ENCODE data around the gene AHI1.

DNA sequence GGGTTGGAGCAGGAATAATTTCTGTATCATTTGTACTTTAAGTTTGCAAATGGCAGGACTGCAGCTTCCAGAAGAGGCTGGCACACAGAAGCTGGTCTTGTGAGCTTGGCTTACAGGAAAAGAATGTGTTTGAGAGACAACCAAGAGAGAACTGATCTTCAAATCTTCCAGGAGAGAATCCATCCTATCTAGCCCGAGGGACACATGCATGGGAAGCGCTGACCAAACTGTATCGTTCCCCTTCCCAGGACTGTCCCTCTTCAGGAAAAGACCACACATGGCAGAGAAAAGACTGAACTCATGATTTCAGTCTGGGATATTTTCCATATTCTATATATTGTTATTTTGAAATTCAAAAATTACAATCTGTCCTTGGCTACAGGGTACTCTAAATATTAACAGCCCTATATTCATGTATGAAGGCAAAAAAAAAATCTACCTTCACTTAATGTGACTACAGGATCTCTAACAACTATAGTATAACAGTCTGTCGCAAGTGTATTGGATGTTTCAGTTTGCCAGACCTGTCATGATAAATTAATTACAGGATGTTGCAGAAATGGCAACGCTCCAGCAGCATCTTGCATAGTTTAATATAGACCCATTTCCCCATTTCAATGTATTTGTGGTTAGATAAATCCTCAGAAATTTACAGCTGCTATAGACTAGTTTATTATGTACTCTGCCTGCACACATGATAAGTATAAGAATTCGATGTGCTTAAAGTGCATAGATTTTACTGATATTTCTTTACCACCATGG is 217.0 kb downstream of the AHI1 start:
- TF ChIP-seq POLR2A (IDR thresholded peaks at IDR 0.05): no peak
- TF ChIP-seq, protein P1, sequence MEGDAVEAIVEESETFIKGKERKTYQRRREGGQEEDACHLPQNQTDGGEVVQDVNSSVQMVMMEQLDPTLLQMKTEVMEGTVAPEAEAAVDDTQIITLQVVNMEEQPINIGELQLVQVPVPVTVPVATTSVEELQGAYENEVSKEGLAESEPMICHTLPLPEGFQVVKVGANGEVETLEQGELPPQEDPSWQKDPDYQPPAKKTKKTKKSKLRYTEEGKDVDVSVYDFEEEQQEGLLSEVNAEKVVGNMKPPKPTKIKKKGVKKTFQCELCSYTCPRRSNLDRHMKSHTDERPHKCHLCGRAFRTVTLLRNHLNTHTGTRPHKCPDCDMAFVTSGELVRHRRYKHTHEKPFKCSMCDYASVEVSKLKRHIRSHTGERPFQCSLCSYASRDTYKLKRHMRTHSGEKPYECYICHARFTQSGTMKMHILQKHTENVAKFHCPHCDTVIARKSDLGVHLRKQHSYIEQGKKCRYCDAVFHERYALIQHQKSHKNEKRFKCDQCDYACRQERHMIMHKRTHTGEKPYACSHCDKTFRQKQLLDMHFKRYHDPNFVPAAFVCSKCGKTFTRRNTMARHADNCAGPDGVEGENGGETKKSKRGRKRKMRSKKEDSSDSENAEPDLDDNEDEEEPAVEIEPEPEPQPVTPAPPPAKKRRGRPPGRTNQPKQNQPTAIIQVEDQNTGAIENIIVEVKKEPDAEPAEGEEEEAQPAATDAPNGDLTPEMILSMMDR (IDR thresholded peaks at IDR 0.05): no peak

All from tibial nerve (tissue), 3 donors.